ENCODE measurements around the gene RND3.

The RND3 gene

DNA sequence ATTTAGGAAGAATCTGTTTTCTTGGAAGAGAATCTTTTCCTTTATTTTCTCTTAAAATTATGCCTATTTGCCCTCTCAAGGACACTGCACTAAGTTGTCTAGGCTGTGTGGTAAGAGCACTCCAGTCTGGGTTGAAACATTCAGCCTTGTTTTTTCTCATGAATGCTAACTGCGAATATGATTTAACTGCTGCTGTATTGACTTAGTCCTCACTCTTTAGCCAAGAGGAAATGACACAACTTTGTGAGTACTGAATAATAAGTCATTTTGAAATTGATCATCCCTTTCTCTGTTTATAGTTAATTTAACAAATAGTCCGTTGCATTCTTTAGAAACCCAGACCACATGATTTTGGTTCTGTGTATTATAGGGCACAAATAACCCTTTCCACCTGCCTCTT is 4.5 kb upstream of the RND3 start:
- DNase-seq (ENCODE audit: low read depth in 1 of 2, low spot score in 1 of 2): no peak
- no peak overlapping the region for H3K27ac ChIP-seq (replicated peaks)
- H3K27me3 ChIP-seq (ENCODE audit: insufficient read depth, poor library complexity, severe bottlenecking): peaks cover 3% of the 10 kb centered on the region
- no peak overlapping the region for H3K4me3 ChIP-seq (replicated peaks; ENCODE audit: insufficient read depth, low read length)
- TF ChIP-seq POLR2AphosphoS5 (IDR thresholded peaks at IDR 0.05; ENCODE audit: low read depth): no peak
- TF ChIP-seq, protein P1, sequence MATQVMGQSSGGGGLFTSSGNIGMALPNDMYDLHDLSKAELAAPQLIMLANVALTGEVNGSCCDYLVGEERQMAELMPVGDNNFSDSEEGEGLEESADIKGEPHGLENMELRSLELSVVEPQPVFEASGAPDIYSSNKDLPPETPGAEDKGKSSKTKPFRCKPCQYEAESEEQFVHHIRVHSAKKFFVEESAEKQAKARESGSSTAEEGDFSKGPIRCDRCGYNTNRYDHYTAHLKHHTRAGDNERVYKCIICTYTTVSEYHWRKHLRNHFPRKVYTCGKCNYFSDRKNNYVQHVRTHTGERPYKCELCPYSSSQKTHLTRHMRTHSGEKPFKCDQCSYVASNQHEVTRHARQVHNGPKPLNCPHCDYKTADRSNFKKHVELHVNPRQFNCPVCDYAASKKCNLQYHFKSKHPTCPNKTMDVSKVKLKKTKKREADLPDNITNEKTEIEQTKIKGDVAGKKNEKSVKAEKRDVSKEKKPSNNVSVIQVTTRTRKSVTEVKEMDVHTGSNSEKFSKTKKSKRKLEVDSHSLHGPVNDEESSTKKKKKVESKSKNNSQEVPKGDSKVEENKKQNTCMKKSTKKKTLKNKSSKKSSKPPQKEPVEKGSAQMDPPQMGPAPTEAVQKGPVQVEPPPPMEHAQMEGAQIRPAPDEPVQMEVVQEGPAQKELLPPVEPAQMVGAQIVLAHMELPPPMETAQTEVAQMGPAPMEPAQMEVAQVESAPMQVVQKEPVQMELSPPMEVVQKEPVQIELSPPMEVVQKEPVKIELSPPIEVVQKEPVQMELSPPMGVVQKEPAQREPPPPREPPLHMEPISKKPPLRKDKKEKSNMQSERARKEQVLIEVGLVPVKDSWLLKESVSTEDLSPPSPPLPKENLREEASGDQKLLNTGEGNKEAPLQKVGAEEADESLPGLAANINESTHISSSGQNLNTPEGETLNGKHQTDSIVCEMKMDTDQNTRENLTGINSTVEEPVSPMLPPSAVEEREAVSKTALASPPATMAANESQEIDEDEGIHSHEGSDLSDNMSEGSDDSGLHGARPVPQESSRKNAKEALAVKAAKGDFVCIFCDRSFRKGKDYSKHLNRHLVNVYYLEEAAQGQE (IDR thresholded peaks at IDR 0.05; ENCODE audit: insufficient replicate concordance, low read depth): no peak
- TF ChIP-seq, protein P2, sequence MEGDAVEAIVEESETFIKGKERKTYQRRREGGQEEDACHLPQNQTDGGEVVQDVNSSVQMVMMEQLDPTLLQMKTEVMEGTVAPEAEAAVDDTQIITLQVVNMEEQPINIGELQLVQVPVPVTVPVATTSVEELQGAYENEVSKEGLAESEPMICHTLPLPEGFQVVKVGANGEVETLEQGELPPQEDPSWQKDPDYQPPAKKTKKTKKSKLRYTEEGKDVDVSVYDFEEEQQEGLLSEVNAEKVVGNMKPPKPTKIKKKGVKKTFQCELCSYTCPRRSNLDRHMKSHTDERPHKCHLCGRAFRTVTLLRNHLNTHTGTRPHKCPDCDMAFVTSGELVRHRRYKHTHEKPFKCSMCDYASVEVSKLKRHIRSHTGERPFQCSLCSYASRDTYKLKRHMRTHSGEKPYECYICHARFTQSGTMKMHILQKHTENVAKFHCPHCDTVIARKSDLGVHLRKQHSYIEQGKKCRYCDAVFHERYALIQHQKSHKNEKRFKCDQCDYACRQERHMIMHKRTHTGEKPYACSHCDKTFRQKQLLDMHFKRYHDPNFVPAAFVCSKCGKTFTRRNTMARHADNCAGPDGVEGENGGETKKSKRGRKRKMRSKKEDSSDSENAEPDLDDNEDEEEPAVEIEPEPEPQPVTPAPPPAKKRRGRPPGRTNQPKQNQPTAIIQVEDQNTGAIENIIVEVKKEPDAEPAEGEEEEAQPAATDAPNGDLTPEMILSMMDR (IDR thresholded peaks at IDR 0.05; ENCODE audit: insufficient read depth, low read length): no peak
- TF ChIP-seq GABPA (IDR thresholded peaks at IDR 0.05; ENCODE audit: low read depth): no peak
- TF ChIP-seq SPI1 (IDR thresholded peaks at IDR 0.05; ENCODE audit: borderline replicate concordance, low read depth): no peak

- H3K27me3 ChIP-seq (ENCODE audit: insufficient read depth, poor library complexity, severe bottlenecking): peaks cover 7% of the 10 kb centered on the region
- H3K27ac ChIP-seq (replicated peaks): no peak overlapping the region
- TF ChIP-seq GABPA (IDR thresholded peaks at IDR 0.05; ENCODE audit: low read depth): no peak
- no peak for TF ChIP-seq SPI1 (IDR thresholded peaks at IDR 0.05; ENCODE audit: borderline replicate concordance, low read depth)
- TF ChIP-seq, protein P1 (IDR thresholded peaks at IDR 0.05; ENCODE audit: insufficient replicate concordance, low read depth): no peak
- TF ChIP-seq, protein P2 (IDR thresholded peaks at IDR 0.05; ENCODE audit: insufficient read depth, low read length): no peak
- no peak for TF ChIP-seq POLR2AphosphoS5 (IDR thresholded peaks at IDR 0.05; ENCODE audit: low read depth)
- no peak overlapping the region for H3K4me3 ChIP-seq (replicated peaks; ENCODE audit: insufficient read depth, low read length)
- DNase-seq (ENCODE audit: low read depth in 1 of 2, low spot score in 1 of 2): no peak
Observed at GRCh38 chr2:150491430-150491829, 4.0 kb upstream of the RND3 start.

DNA sequence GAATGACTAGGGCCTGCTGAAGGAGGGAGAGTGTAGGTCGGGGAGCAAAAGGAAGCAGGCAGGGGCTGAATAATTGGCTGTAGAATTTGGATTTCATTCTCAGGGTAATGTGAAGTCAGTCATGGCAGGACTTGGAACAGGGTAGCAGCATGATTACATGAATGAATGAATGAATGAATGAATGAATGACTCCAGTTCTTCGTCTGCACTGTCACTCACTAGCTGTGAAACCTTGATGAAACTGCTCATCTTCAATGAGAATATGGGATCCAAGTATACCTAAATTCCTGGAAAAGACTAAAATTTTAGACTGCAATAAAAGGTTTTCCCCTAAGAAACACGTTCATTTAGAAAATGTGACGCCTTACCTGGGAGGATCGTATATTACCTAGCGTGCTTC is 3.0 kb upstream of the RND3 start:
- Histone ChIP-seq H3K27ac (replicated peaks) (no peak overlapping the region), H3K4me3 (replicated peaks; ENCODE audit: insufficient read depth, low read length) (no peak overlapping the region), H3K27me3 (ENCODE audit: insufficient read depth, poor library complexity, severe bottlenecking) (peaks cover 17% of the 10 kb centered on the region)
- no peak for DNase-seq (ENCODE audit: low read depth in 1 of 2, low spot score in 1 of 2)
- no peak for TF ChIP-seq POLR2AphosphoS5 (IDR thresholded peaks at IDR 0.05; ENCODE audit: low read depth)
- TF ChIP-seq, protein P1 (IDR thresholded peaks at IDR 0.05; ENCODE audit: insufficient replicate concordance, low read depth): no peak
- no peak for TF ChIP-seq GABPA (IDR thresholded peaks at IDR 0.05; ENCODE audit: low read depth)
- TF ChIP-seq SPI1 (IDR thresholded peaks at IDR 0.05; ENCODE audit: borderline replicate concordance, low read depth): no peak
- TF ChIP-seq, protein P2 (IDR thresholded peaks at IDR 0.05; ENCODE audit: insufficient read depth, low read length): no peak
